ENCODE data around the gene C16orf96. TPM values are rescaled to one million over a fixed set of nuclear protein-coding genes. Genes with fewer than 3 reads are reported as not detected.

C16orf96 gene
- total and polyA plus RNA-seq, 2 experiments from 2014 or later, result 0.37 to 2.2 TPM

DNA sequence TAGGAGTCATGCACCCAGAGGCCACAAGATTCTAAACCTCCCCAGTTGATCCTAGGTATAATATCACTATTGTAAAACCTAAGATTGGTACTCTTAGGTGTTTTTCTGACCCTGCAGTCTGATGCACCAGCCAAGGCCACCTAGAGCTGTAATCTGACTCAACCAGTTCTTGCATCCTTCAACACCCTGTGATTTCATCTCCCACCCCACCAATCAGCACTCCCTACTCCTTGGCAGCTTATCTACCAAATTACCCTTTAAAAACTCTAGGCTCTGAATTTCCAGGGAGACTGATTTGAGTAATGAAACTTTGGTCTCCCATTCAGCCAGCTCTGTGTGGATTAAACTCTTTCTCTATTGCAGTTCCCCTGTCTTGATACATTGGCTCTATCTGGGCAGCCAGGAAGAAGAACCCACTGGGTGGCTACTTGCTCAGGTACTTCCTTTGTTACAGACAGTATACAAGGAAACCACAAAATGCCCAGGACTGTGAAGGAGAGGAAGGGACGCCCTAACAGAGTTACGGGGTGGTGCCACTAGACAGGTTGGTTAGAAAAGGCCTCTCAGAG is 16.3 kb upstream of the C16orf96 start:
- H3K4me3 ChIP-seq, result no peak overlapping the region
- Mint-ChIP-seq H3K27me3 (ENCODE audit: insufficient read depth, low read depth, poor library complexity) (peaks cover 22% of the 10 kb centered on the region), H3K4me1 (peaks cover 23% of the 10 kb centered on the region), H3K27ac (no peak overlapping the region), H3K9me3 (peaks cover 20% of the 10 kb centered on the region), H3K4me3 (no peak overlapping the region; the same call in 2 of the 3 replicates), H3K36me3 (ENCODE audit: low read depth) (peaks cover 25% of the 10 kb centered on the region)
- H2AFZ ChIP-seq, result no peak overlapping the region
- DNase-seq (ENCODE audit: low spot score) (no peak), ATAC-seq (no peak)
- TF ChIP-seq ZNF114 (CRISPR knock-in tag; IDR thresholded peaks at IDR 0.05), result no peak
- TF ChIP-seq, protein P1, sequence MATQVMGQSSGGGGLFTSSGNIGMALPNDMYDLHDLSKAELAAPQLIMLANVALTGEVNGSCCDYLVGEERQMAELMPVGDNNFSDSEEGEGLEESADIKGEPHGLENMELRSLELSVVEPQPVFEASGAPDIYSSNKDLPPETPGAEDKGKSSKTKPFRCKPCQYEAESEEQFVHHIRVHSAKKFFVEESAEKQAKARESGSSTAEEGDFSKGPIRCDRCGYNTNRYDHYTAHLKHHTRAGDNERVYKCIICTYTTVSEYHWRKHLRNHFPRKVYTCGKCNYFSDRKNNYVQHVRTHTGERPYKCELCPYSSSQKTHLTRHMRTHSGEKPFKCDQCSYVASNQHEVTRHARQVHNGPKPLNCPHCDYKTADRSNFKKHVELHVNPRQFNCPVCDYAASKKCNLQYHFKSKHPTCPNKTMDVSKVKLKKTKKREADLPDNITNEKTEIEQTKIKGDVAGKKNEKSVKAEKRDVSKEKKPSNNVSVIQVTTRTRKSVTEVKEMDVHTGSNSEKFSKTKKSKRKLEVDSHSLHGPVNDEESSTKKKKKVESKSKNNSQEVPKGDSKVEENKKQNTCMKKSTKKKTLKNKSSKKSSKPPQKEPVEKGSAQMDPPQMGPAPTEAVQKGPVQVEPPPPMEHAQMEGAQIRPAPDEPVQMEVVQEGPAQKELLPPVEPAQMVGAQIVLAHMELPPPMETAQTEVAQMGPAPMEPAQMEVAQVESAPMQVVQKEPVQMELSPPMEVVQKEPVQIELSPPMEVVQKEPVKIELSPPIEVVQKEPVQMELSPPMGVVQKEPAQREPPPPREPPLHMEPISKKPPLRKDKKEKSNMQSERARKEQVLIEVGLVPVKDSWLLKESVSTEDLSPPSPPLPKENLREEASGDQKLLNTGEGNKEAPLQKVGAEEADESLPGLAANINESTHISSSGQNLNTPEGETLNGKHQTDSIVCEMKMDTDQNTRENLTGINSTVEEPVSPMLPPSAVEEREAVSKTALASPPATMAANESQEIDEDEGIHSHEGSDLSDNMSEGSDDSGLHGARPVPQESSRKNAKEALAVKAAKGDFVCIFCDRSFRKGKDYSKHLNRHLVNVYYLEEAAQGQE (IDR thresholded peaks at IDR 0.05; ENCODE audit: unreplicated experiment), result no peak
- no peak for TF ChIP-seq ZNF331 (CRISPR knock-in tag; IDR thresholded peaks at IDR 0.05; ENCODE audit: low read depth)
- TF ChIP-seq, protein P2, sequence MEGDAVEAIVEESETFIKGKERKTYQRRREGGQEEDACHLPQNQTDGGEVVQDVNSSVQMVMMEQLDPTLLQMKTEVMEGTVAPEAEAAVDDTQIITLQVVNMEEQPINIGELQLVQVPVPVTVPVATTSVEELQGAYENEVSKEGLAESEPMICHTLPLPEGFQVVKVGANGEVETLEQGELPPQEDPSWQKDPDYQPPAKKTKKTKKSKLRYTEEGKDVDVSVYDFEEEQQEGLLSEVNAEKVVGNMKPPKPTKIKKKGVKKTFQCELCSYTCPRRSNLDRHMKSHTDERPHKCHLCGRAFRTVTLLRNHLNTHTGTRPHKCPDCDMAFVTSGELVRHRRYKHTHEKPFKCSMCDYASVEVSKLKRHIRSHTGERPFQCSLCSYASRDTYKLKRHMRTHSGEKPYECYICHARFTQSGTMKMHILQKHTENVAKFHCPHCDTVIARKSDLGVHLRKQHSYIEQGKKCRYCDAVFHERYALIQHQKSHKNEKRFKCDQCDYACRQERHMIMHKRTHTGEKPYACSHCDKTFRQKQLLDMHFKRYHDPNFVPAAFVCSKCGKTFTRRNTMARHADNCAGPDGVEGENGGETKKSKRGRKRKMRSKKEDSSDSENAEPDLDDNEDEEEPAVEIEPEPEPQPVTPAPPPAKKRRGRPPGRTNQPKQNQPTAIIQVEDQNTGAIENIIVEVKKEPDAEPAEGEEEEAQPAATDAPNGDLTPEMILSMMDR (conservative IDR thresholded peaks at IDR 0.05; ENCODE audit: low read depth in 2 of 2), result no peak
- TF ChIP-seq, protein P3, sequence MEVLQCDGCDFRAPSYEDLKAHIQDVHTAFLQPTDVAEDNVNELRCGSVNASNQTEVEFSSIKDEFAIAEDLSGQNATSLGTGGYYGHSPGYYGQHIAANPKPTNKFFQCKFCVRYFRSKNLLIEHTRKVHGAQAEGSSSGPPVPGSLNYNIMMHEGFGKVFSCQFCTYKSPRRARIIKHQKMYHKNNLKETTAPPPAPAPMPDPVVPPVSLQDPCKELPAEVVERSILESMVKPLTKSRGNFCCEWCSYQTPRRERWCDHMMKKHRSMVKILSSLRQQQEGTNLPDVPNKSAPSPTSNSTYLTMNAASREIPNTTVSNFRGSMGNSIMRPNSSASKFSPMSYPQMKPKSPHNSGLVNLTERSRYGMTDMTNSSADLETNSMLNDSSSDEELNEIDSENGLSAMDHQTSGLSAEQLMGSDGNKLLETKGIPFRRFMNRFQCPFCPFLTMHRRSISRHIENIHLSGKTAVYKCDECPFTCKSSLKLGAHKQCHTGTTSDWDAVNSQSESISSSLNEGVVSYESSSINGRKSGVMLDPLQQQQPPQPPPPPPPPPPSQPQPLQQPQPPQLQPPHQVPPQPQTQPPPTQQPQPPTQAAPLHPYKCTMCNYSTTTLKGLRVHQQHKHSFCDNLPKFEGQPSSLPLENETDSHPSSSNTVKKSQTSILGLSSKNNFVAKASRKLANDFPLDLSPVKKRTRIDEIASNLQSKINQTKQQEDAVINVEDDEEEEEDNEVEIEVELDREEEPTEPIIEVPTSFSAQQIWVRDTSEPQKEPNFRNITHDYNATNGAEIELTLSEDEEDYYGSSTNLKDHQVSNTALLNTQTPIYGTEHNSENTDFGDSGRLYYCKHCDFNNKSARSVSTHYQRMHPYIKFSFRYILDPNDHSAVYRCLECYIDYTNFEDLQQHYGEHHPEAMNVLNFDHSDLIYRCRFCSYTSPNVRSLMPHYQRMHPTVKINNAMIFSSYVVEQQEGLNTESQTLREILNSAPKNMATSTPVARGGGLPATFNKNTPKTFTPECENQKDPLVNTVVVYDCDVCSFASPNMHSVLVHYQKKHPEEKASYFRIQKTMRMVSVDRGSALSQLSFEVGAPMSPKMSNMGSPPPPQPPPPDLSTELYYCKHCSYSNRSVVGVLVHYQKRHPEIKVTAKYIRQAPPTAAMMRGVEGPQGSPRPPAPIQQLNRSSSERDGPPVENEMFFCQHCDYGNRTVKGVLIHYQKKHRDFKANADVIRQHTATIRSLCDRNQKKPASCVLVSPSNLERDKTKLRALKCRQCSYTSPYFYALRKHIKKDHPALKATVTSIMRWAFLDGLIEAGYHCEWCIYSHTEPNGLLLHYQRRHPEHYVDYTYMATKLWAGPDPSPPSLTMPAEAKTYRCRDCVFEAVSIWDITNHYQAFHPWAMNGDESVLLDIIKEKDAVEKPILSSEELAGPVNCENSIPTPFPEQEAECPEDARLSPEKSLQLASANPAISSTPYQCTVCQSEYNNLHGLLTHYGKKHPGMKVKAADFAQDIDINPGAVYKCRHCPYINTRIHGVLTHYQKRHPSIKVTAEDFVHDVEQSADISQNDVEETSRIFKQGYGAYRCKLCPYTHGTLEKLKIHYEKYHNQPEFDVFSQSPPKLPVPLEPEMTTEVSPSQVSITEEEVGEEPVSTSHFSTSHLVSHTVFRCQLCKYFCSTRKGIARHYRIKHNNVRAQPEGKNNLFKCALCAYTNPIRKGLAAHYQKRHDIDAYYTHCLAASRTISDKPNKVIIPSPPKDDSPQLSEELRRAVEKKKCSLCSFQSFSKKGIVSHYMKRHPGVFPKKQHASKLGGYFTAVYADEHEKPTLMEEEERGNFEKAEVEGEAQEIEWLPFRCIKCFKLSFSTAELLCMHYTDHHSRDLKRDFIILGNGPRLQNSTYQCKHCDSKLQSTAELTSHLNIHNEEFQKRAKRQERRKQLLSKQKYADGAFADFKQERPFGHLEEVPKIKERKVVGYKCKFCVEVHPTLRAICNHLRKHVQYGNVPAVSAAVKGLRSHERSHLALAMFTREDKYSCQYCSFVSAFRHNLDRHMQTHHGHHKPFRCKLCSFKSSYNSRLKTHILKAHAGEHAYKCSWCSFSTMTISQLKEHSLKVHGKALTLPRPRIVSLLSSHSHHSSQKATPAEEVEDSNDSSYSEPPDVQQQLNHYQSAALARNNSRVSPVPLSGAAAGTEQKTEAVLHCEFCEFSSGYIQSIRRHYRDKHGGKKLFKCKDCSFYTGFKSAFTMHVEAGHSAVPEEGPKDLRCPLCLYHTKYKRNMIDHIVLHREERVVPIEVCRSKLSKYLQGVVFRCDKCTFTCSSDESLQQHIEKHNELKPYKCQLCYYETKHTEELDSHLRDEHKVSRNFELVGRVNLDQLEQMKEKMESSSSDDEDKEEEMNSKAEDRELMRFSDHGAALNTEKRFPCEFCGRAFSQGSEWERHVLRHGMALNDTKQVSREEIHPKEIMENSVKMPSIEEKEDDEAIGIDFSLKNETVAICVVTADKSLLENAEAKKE (CRISPR knock-in tag; IDR thresholded peaks at IDR 0.05), result no peak
- no peak for TF ChIP-seq POLR2AphosphoS5 (IDR thresholded peaks at IDR 0.05; ENCODE audit: low read depth)
- no peak for TF ChIP-seq CREB1 (CRISPR knock-in tag; IDR thresholded peaks at IDR 0.05; ENCODE audit: low read depth)
- TF ChIP-seq, protein P4, sequence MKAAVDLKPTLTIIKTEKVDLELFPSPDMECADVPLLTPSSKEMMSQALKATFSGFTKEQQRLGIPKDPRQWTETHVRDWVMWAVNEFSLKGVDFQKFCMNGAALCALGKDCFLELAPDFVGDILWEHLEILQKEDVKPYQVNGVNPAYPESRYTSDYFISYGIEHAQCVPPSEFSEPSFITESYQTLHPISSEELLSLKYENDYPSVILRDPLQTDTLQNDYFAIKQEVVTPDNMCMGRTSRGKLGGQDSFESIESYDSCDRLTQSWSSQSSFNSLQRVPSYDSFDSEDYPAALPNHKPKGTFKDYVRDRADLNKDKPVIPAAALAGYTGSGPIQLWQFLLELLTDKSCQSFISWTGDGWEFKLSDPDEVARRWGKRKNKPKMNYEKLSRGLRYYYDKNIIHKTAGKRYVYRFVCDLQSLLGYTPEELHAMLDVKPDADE (IDR thresholded peaks at IDR 0.05), result no peak
- TF ChIP-seq JUNB (IDR thresholded peaks at IDR 0.05; ENCODE audit: unreplicated experiment), result no peak
- no peak for TF ChIP-seq EZH2 (IDR thresholded peaks at IDR 0.05; ENCODE audit: low read depth, unreplicated experiment)
- no peak for TF ChIP-seq EZH2phosphoT487 (IDR thresholded peaks at IDR 0.05; ENCODE audit: unreplicated experiment)
- no peak for TF ChIP-seq NANOG (IDR thresholded peaks at IDR 0.05; ENCODE audit: borderline replicate concordance)
- TF ChIP-seq STAT1 (IDR thresholded peaks at IDR 0.05; ENCODE audit: unreplicated experiment), result no peak
- no peak overlapping the region for H3K4me2 ChIP-seq
- H3K27me3 ChIP-seq (ENCODE audit: insufficient read depth), result peaks cover 16% of the 10 kb centered on the region
- H3K79me2 ChIP-seq (replicated peaks; ENCODE audit: insufficient read depth), result peaks cover 33% of the 10 kb centered on the region
- H3F3A ChIP-seq (replicated peaks; ENCODE audit: low read depth), result peaks cover 14% of the 10 kb centered on the region
- H3K9me2 ChIP-seq (ENCODE audit: insufficient read depth), result peaks cover 4% of the 10 kb centered on the region; the same call in 1 of the 2 replicates
- H3K4me1 ChIP-seq (ENCODE audit: insufficient read depth), result peaks cover 13% of the 10 kb centered on the region; the same call in 1 of the 2 replicates
- H3K27ac ChIP-seq (ENCODE audit: low read depth), result no peak overlapping the region
- peaks cover 5% of the 10 kb centered on the region for H3K36me3 ChIP-seq (ENCODE audit: insufficient read depth)
- peaks cover 12% of the 10 kb centered on the region for H4K20me1 ChIP-seq (replicated peaks; ENCODE audit: insufficient read depth)

Measured in GM23338 (cell line).